HepG2 (cell line): ENCODE results near the gene CMTM1. TPM values are rescaled to one million over a fixed set of nuclear protein-coding genes. Genes with fewer than 3 reads are reported as not detected.

Experiments
- DDIT3 ChIP-seq: sonication (generic); formaldehyde crosslinking; IDR thresholded peaks from 2 replicates; pipeline ENCODE4 v1.4.0; 2020; ENCODE audit warnings: mild to moderate bottlenecking, missing genetic modification reagents
- DNMT3B ChIP-seq: conservative IDR thresholded peaks from 2 replicates; pipeline ENCODE4 v1.6.1; 2016; ENCODE audit warnings: missing biosample characterization, control low read depth
- GTF3A ChIP-seq: sonication (generic); formaldehyde crosslinking; conservative IDR thresholded peaks from 2 replicates; pipeline ENCODE4 v1.4.0; 2020; ENCODE audit warnings: mild to moderate bottlenecking, missing genetic modification reagents
- GZF1 ChIP-seq: sonication (generic); formaldehyde crosslinking; IDR thresholded peaks from 2 replicates; pipeline ENCODE4 v1.5.1; 2020; ENCODE audit warnings: mild to moderate bottlenecking, missing genetic modification reagents
- HMG20B ChIP-seq: conservative IDR thresholded peaks from 2 replicates; pipeline ENCODE4 v1.6.1; 2016; ENCODE audit warnings: missing genetic modification reagents, missing compliant biosample characterization
- JUND ChIP-seq: sonication (generic); formaldehyde crosslinking; IDR thresholded peaks from 2 replicates; pipeline ENCODE4 v1.8.0; 2022; ENCODE audit warnings: mild to moderate bottlenecking, missing genetic modification reagents
- KLF11 ChIP-seq: IDR thresholded peaks from 2 replicates; pipeline ENCODE4 v1.6.1; 2016; ENCODE audit warnings: missing compliant biosample characterization
- PAWR ChIP-seq: sonication (generic); formaldehyde crosslinking; IDR thresholded peaks from 2 replicates; pipeline ENCODE4 v1.4.0; 2020; ENCODE audit warnings: missing genetic modification reagents, mild to moderate bottlenecking, borderline replicate concordance
- PITX1 ChIP-seq: sonication (generic); formaldehyde crosslinking; IDR thresholded peaks from 2 replicates; pipeline ENCODE4 v1.5.1; 2020; ENCODE audit warnings: mild to moderate bottlenecking, missing genetic modification reagents
- SMAD1 ChIP-seq: sonication (generic); formaldehyde crosslinking; IDR thresholded peaks from 2 replicates; pipeline ENCODE4 v1.4.0; 2020; ENCODE audit warnings: missing genetic modification reagents, low read depth, mild to moderate bottlenecking, borderline replicate concordance
- SNAPC5 ChIP-seq: sonication (generic); formaldehyde crosslinking; IDR thresholded peaks from 2 replicates; pipeline ENCODE4 v1.8.1; 2023; ENCODE audit warnings: mild to moderate bottlenecking, missing genetic modification reagents, borderline replicate concordance
- SOX6 ChIP-seq, 2 experiments: fragments of 450-650 bp in 1 of 2; sonication (generic) in 1 of 2; formaldehyde crosslinking in 1 of 2; IDR thresholded peaks; 2 replicates each; pipeline versions ENCODE4 v1.4.0 to v1.6.1; 2017 to 2020; ENCODE audit warnings: antibody characterized with exemption in 1 of 2, mild to moderate bottlenecking in 1 of 2, missing genetic modification reagents in 1 of 2
- TAF1 ChIP-seq: sonication (generic); formaldehyde crosslinking; IDR thresholded peaks from 2 replicates; pipeline ENCODE4 v1.4.0; 2020; ENCODE audit warnings: missing genetic modification reagents
- THAP7 ChIP-seq: sonication (generic); formaldehyde crosslinking; IDR thresholded peaks from 2 replicates; pipeline ENCODE4 v1.8.1; 2023; ENCODE audit warnings: mild to moderate bottlenecking, missing genetic modification reagents
- THAP8 ChIP-seq: sonication (generic); formaldehyde crosslinking; IDR thresholded peaks from 2 replicates; pipeline ENCODE4 v1.5.1; 2020; ENCODE audit warnings: missing genetic modification reagents, mild to moderate bottlenecking, borderline replicate concordance
- TOE1 ChIP-seq: sonication (generic); formaldehyde crosslinking; IDR thresholded peaks from 2 replicates; pipeline ENCODE4 v1.4.0; 2020; ENCODE audit warnings: mild to moderate bottlenecking, missing genetic modification reagents
- TRIM24 ChIP-seq: sonication (generic); formaldehyde crosslinking; IDR thresholded peaks from 2 replicates; pipeline ENCODE4 v1.8.0; 2022; ENCODE audit warnings: mild to moderate bottlenecking, missing genetic modification reagents
- ZBTB20 ChIP-seq: sonication (generic); formaldehyde crosslinking; IDR thresholded peaks from 2 replicates; pipeline ENCODE4 v1.8.1; 2023; ENCODE audit warnings: missing genetic modification reagents, low read depth, mild to moderate bottlenecking, borderline replicate concordance
- ZFP1 ChIP-seq: IDR thresholded peaks from 2 replicates; pipeline ENCODE4 v1.6.1; 2016
- ZNF20 ChIP-seq: sonication (generic); formaldehyde crosslinking; IDR thresholded peaks from 2 replicates; pipeline ENCODE4 v1.4.0; 2020; ENCODE audit warnings: mild to moderate bottlenecking, moderate library complexity, missing genetic modification reagents
- ZNF275 ChIP-seq: sonication (generic); formaldehyde crosslinking; IDR thresholded peaks from 2 replicates; pipeline ENCODE4 v1.8.0; 2022; ENCODE audit warnings: missing genetic modification reagents, mild to moderate bottlenecking, inconsistent platforms, borderline replicate concordance
- ZNF3 ChIP-seq: IDR thresholded peaks from 2 replicates; pipeline ENCODE4 v1.7.0; 2017; ENCODE audit warnings: inconsistent platforms
- ZNF484 ChIP-seq: sonication (generic); formaldehyde crosslinking; IDR thresholded peaks from 2 replicates; pipeline ENCODE4 v1.5.1; 2020; ENCODE audit warnings: mild to moderate bottlenecking, low read depth, missing genetic modification reagents, borderline replicate concordance
- ZNF543 ChIP-seq: sonication (generic); formaldehyde crosslinking; IDR thresholded peaks from 2 replicates; pipeline ENCODE4 v1.4.0; 2020; ENCODE audit warnings: mild to moderate bottlenecking, missing genetic modification reagents
- ZNF720 ChIP-seq: sonication (generic); formaldehyde crosslinking; IDR thresholded peaks from 2 replicates; pipeline ENCODE4 v1.4.0; 2020; ENCODE audit warnings: missing genetic modification reagents
- ZNF75D ChIP-seq: sonication (generic); formaldehyde crosslinking; IDR thresholded peaks from 2 replicates; pipeline ENCODE4 v1.8.1; 2023; ENCODE audit warnings: missing genetic modification reagents, mild to moderate bottlenecking, borderline replicate concordance
- ZNF879 ChIP-seq: sonication (generic); formaldehyde crosslinking; IDR thresholded peaks from 2 replicates; pipeline ENCODE4 v1.8.1; 2023; ENCODE audit warnings: missing genetic modification reagents
- ZSCAN29 ChIP-seq: sonication (generic); formaldehyde crosslinking; conservative IDR thresholded peaks from 2 replicates; pipeline ENCODE4 v1.4.0; 2020; ENCODE audit warnings: mild to moderate bottlenecking, missing genetic modification reagents
- polyA plus RNA-seq, 8 experiments: library from polyadenylated mRNA; depleted of rRNA in 3 of 8; stranded (reverse) in 7 of 8; unstranded in 1 of 8; fragments of >200 nt; fragmentation: Illumina TruSeq in 4 of 8; extraction: Trizol in 4 of 8; gene quantifications; 2 replicates each; pipeline versions ENCODE4 v1.2.1 to v1.2.3, GENCODE V29; 2011 to 2016; ENCODE audit warnings: low read depth in 4 of 8, missing spikeins in 1 of 8, mixed read lengths in 1 of 8; ENCODE audit not compliant: insufficient read depth in 1 of 8
- total RNA-seq, 5 experiments: library from RNA; depleted of rRNA; stranded (reverse); fragments of >200 nt; fragmentation: Illumina TruSeq; extraction: Trizol; gene quantifications; 2 replicates each; pipeline ENCODE4 v1.2.3, GENCODE V29; 2016; ENCODE audit warnings: low read depth in 1 of 5

The CMTM1 gene
- total and polyA plus RNA-seq, 2 of the 13 experiments (the other 11 are each of a cell fraction or from before 2014, with no cell fraction given), result 1.7 to 2.9 TPM

GRCh38 chr16:66603537-66604375 lies 37.5 kb downstream of the CMTM1 start (continued):
- TF ChIP-seq ZNF75D (CRISPR knock-in tag) (no peak), SNAPC5 (CRISPR knock-in tag) (no peak), PAWR (no peak), TAF1 (0 out of 2 replicates have a peak, but pooled peaks have one; percentile 25), PITX1 (CRISPR knock-in tag) (no peak; the same call in 1 of the 2 replicates), SMAD1 (CRISPR knock-in tag) (peak; percentile 92; the same call in 1 of the 2 replicates), DNMT3B (CRISPR knock-in tag) (no peak), ZFP1 (0 out of 2 replicates have a peak, but pooled peaks have one; percentile 24), ZNF3 (CRISPR knock-in tag) (no peak), ZNF275 (CRISPR knock-in tag) (peak; percentile 65; the same call in 1 of the 2 replicates), DDIT3 (CRISPR knock-in tag) (no peak), HMG20B (CRISPR knock-in tag) (no peak), TRIM24 (CRISPR knock-in tag) (no peak), GTF3A (CRISPR knock-in tag) (no peak), ZNF484 (no peak), JUND (CRISPR knock-in tag) (peak; percentile 75; the same call in 1 of the 2 replicates), ZNF879 (CRISPR knock-in tag) (0 out of 2 replicates have a peak, but pooled peaks have one; percentile 60), THAP8 (no peak), ZNF20 (CRISPR knock-in tag) (no peak), GZF1 (no peak), THAP7 (CRISPR knock-in tag) (no peak), ZNF543 (CRISPR knock-in tag) (0 out of 2 replicates have a peak, but pooled peaks have one; percentile 26), ZSCAN29 (CRISPR knock-in tag) (no peak), TOE1 (no peak), ZNF720 (CRISPR knock-in tag) (no peak), ZBTB20 (CRISPR knock-in tag) (no peak), SOX6 (IDR thresholded peaks at IDR 0.05) (no peak), SOX6 (CRISPR knock-in tag; IDR thresholded peaks at IDR 0.05) (peak; percentile 46; the same call in 1 of the 2 replicates), KLF11 (no peak)
